Measurements from ENCODE around the gene CNOT2. TPM values are rescaled to one million over a fixed set of nuclear protein-coding genes. Genes with fewer than 3 reads are reported as not detected.

CNOT2 gene
- total RNA-seq, 1 experiment from 2014 or later, result 64.7 TPM

GRCh38 chr12:70247653-70248199, 4.5 kb downstream of the CNOT2 start:
- Mint-ChIP-seq H3K27me3 (ENCODE audit: low read depth) (no peaks in the 10 kb centered on the region), H3K4me3 (no peak overlapping the region), H3K36me3 (peaks cover 8% of the 10 kb centered on the region), H3K4me1 (peaks cover 74% of the 10 kb centered on the region), H3K9me3 (no peaks in the 10 kb centered on the region), H3K27ac (peak overlapping the region; percentile 48)
- CTCF ChIA-PET, result no interaction called here
- DNase-seq (ENCODE audit: low spot score) (no peak), ATAC-seq (no peak)
- POLR2A ChIA-PET, result no interaction called here
- TF ChIP-seq SOX15 (CRISPR knock-in tag; IDR thresholded peaks at IDR 0.05) (no peak), ZNF416 (CRISPR knock-in tag; IDR thresholded peaks at IDR 0.05) (no peak), STAT6 (CRISPR knock-in tag; conservative IDR thresholded peaks at IDR 0.05; ENCODE audit: low read depth) (no peak), CTCF (IDR thresholded peaks at IDR 0.05) (no peak), GRHL2 (CRISPR knock-in tag; IDR thresholded peaks at IDR 0.05; ENCODE audit: insufficient replicate concordance, severe bottlenecking) (no peak), ZNF121 (CRISPR knock-in tag; IDR thresholded peaks at IDR 0.05) (no peak), ZNF512 (CRISPR knock-in tag; IDR thresholded peaks at IDR 0.05; ENCODE audit: borderline replicate concordance) (no peak), CREM (CRISPR knock-in tag; IDR thresholded peaks at IDR 0.05) (no peak), GABPB1 (CRISPR knock-in tag; IDR thresholded peaks at IDR 0.05) (no peak), NR3C1 (CRISPR knock-in tag; conservative IDR thresholded peaks at IDR 0.05; ENCODE audit: low read depth) (no peak), SMAD3 (CRISPR knock-in tag; IDR thresholded peaks at IDR 0.05; ENCODE audit: borderline replicate concordance) (no peak), USF2 (CRISPR knock-in tag; IDR thresholded peaks at IDR 0.05) (no peak)

GRCh38 chr12:70248876-70249275, 5.6 kb downstream of the CNOT2 start:
- no peak for DNase-seq (ENCODE audit: low spot score)
- no peak for TF ChIP-seq IRF2 (CRISPR knock-in tag; IDR thresholded peaks at IDR 0.05; ENCODE audit: borderline replicate concordance, low read depth)
- no peak for TF ChIP-seq NFYB (CRISPR knock-in tag; conservative IDR thresholded peaks at IDR 0.05; ENCODE audit: low read depth)
- TF ChIP-seq ATF6 (CRISPR knock-in tag; IDR thresholded peaks at IDR 0.05), result no peak
- TF ChIP-seq GRHL2 (CRISPR knock-in tag; IDR thresholded peaks at IDR 0.05; ENCODE audit: insufficient replicate concordance, severe bottlenecking), result no peak
- TF ChIP-seq PRRX2 (CRISPR knock-in tag; IDR thresholded peaks at IDR 0.05), result no peak
- TF ChIP-seq MAX (CRISPR knock-in tag; IDR thresholded peaks at IDR 0.05), result no peak
- no peak for TF ChIP-seq AR (CRISPR knock-in tag; IDR thresholded peaks at IDR 0.05)
- TF ChIP-seq ATF2 (CRISPR knock-in tag; IDR thresholded peaks at IDR 0.05; ENCODE audit: borderline replicate concordance, low read depth), result no peak
- TF ChIP-seq ZNF232 (CRISPR knock-in tag; IDR thresholded peaks at IDR 0.05), result no peak
- Mint-ChIP-seq H3K36me3 (peaks cover 8% of the 10 kb centered on the region), H3K27me3 (ENCODE audit: low read depth) (no peaks in the 10 kb centered on the region), H3K4me1 (peaks cover 84% of the 10 kb centered on the region), H3K27ac (peak overlapping the region; percentile 19; the same call in 1 of the 2 replicates), H3K9me3 (no peaks in the 10 kb centered on the region), H3K4me3 (no peak overlapping the region)
- ChIA-PET CTCF (no interaction called here), POLR2A (no interaction called here)
- ATAC-seq, result no peak
